ENCODE measurements around the gene ZCCHC24. TPM values are rescaled to one million over a fixed set of nuclear protein-coding genes. Genes with fewer than 3 reads are reported as not detected.

Gene ZCCHC24
- total RNA-seq, 2 experiments from 2014 or later, result 0.98 to 2.2 TPM

GRCh38 chr10:79438021-79438698, 7.3 kb downstream of the ZCCHC24 start:
- H3K79me2 ChIP-seq (ENCODE audit: insufficient read depth, low read depth, low read length), result no peaks in the 10 kb centered on the region
- H3K4me2 ChIP-seq (ENCODE audit: low read length), result no peak overlapping the region
- no peaks in the 10 kb centered on the region for H3K9me3 ChIP-seq (ENCODE audit: low read length)
- DNase-seq (ENCODE audit: low spot score), result no peak
- no TSS peak for BruUV-seq (replicated peaks)
- H2AFZ ChIP-seq (ENCODE audit: low read length), result no peak overlapping the region
- no peak for TF ChIP-seq EZH2phosphoT487 (IDR thresholded peaks at IDR 0.05; ENCODE audit: borderline replicate concordance, low read depth, low read length)
- no peak for TF ChIP-seq CTCF (conservative IDR thresholded peaks at IDR 0.05; ENCODE audit: low read length)
- ChIA-PET CTCF (ENCODE audit: unreplicated experiment) (no interaction called here), POLR2A (no interaction called here)
- H3K27ac ChIP-seq (ENCODE audit: low read depth, low read length, poor library complexity, severe bottlenecking), result no peak overlapping the region
- H3K4me3 ChIP-seq (ENCODE audit: low read depth, low read length, poor library complexity, severe bottlenecking), result no peak overlapping the region
- no peaks in the 10 kb centered on the region for H3K36me3 ChIP-seq (ENCODE audit: insufficient read depth, low read length)
- H4K20me1 ChIP-seq (ENCODE audit: insufficient read depth, low read length), result no peaks in the 10 kb centered on the region
- no peaks in the 10 kb centered on the region for H3K9me2 ChIP-seq (ENCODE audit: insufficient read depth, low read length)
- intact Hi-C loops (cut with micrococcal nuclease; ENCODE audit: unreplicated experiment), result no loop called here
- H3K4me1 ChIP-seq (ENCODE audit: insufficient read depth, low read length, poor library complexity, severe bottlenecking), result no peaks in the 10 kb centered on the region

- no peaks in the 10 kb centered on the region for H3K79me2 ChIP-seq (ENCODE audit: insufficient read depth, low read depth, low read length)
- no peak overlapping the region for H3K4me3 ChIP-seq (ENCODE audit: low read depth, low read length, poor library complexity, severe bottlenecking)
- CTCF ChIA-PET (ENCODE audit: unreplicated experiment), result no interaction called here
- no peak overlapping the region for H3K4me2 ChIP-seq (ENCODE audit: low read length)
- TF ChIP-seq EZH2phosphoT487 (IDR thresholded peaks at IDR 0.05; ENCODE audit: borderline replicate concordance, low read depth, low read length) (no peak), CTCF (conservative IDR thresholded peaks at IDR 0.05; ENCODE audit: low read length) (no peak)
- H3K27ac ChIP-seq (ENCODE audit: low read depth, low read length, poor library complexity, severe bottlenecking), result no peak overlapping the region
- BruUV-seq (replicated peaks), result no TSS peak
- no peak overlapping the region for H2AFZ ChIP-seq (ENCODE audit: low read length)
- no peaks in the 10 kb centered on the region for H4K20me1 ChIP-seq (ENCODE audit: insufficient read depth, low read length)
- no peaks in the 10 kb centered on the region for H3K9me3 ChIP-seq (ENCODE audit: low read length)
- no peak for DNase-seq (ENCODE audit: low spot score)
- no peaks in the 10 kb centered on the region for H3K4me1 ChIP-seq (ENCODE audit: insufficient read depth, low read length, poor library complexity, severe bottlenecking)
- H3K9me2 ChIP-seq (ENCODE audit: insufficient read depth, low read length), result no peaks in the 10 kb centered on the region
- POLR2A ChIA-PET, result no interaction called here
- no peaks in the 10 kb centered on the region for H3K36me3 ChIP-seq (ENCODE audit: insufficient read depth, low read length)
- intact Hi-C loops (cut with micrococcal nuclease; ENCODE audit: unreplicated experiment), result no loop called here
Measured at GRCh38 chr10:79437111-79437814, 8.2 kb downstream of the ZCCHC24 start.

- Histone ChIP-seq H3K4me1 (ENCODE audit: insufficient read depth, low read length, poor library complexity, severe bottlenecking) (no peaks in the 10 kb centered on the region), H3K4me2 (ENCODE audit: low read length) (no peak overlapping the region), H3K27ac (ENCODE audit: low read depth, low read length, poor library complexity, severe bottlenecking) (no peak overlapping the region), H2AFZ (ENCODE audit: low read length) (no peak overlapping the region), H3K9me3 (ENCODE audit: low read length) (no peaks in the 10 kb centered on the region), H4K20me1 (ENCODE audit: insufficient read depth, low read length) (no peaks in the 10 kb centered on the region), H3K4me3 (ENCODE audit: low read depth, low read length, poor library complexity, severe bottlenecking) (no peak overlapping the region), H3K36me3 (ENCODE audit: insufficient read depth, low read length) (no peaks in the 10 kb centered on the region), H3K79me2 (ENCODE audit: insufficient read depth, low read depth, low read length) (no peaks in the 10 kb centered on the region), H3K9me2 (ENCODE audit: insufficient read depth, low read length) (no peaks in the 10 kb centered on the region)
- ChIA-PET CTCF (ENCODE audit: unreplicated experiment) (no interaction called here), POLR2A (no interaction called here)
- DNase-seq (ENCODE audit: low spot score), result no peak
- TF ChIP-seq EZH2phosphoT487 (IDR thresholded peaks at IDR 0.05; ENCODE audit: borderline replicate concordance, low read depth, low read length) (no peak), CTCF (conservative IDR thresholded peaks at IDR 0.05; ENCODE audit: low read length) (no peak)
- intact Hi-C loops (cut with micrococcal nuclease; ENCODE audit: unreplicated experiment), result no loop called here
- no TSS peak for BruUV-seq (replicated peaks)
Measured at GRCh38 chr10:79436850-79437103, 8.6 kb downstream of the ZCCHC24 start.

All from OCI-LY7 (cell line).